Measurements from ENCODE around the gene TMEM117.
"Not testable (repeated sequence)": the region's sequence is repeated elsewhere in the genome, so short reads cannot be mapped to it uniquely, and the experiment has no call there.

The TMEM117 gene

DNA sequence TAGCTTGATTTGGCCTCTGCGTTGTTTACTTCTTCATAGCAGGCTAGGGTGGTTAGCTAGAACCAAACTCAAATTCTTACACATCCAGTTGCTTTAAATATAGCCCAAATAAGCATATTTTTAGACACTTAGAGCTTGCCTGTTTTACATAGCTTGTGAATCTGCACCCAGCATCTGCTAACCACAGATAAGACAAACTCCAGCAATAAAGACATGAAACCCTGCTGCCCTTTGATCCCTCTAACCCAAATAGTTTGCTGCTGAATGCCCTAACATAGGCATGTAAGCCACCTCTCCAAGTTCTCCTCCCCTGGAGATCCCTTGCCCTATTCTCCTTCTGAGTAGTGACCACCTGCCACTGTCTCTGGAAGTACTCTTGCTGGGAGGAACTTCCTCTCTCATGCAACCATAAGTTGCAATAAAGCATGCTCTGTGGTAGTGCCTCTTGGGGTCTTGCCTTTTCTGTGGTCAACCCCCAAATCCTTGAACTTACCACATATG lies 185.6 kb downstream of the TMEM117 start:
- no peak for DNase-seq (ENCODE audit: low read depth in 2 of 2)

DNA sequence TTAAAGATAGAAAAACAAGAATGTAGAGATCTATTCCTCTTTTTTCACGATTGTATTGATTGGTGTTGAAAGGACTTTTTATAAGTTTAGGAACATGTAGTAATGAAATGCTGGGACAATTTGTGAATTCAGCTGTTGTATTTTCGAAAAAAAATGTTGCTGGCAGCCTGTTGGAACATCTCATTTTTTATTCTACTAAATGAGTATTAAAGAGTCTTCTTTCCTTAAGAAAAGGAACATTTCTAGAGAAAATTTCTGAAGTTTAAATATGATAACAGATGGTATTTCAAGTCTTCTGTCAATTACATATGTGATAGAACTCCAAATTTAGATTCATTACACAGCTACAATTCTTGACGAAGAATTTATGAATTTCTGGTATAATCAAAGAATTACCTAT lies 189.6 kb downstream of the TMEM117 start:
- DNase-seq (ENCODE audit: low read depth in 2 of 2), result no peak

DNA sequence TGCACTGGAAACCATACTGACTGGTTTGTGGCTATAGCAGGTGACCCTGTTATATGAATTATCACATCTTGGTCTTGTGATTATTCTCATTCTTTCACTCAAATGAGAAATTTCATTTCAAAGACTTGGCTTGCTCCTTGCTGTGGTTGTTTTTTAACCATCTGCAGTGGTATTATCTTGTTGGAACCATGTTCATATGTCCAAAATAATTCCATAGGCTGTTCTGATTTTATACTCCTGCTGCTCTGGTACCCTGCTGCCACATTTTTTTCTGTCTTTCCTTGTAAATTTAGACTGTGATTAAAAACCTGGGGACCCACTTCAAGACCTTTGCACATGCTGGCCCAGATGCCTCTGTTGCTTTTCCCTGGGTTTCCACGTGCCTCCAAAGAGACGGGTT lies 190.2 kb downstream of the TMEM117 start:
- no peak for DNase-seq (ENCODE audit: low read depth in 2 of 2)

DNA sequence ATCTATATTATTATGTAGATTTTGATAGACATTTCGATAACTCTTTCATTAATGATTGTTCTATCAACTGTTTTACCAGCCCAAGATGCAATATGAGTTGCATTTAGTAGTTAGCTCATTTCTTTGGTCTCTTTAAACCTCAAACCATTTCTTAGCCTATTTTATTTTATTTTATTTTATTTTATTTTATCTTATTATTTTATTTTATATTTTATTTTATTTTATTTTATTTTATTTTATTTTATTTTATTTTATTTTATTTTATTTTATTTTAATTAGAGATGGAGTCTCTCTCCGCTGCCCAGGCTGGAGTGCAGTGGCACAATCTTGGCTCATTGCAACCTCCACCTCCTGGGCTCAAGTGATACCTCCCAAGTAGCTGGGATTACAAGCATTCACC lies 191.0 kb downstream of the TMEM117 start:
- DNase-seq (ENCODE audit: low read depth in 2 of 2), result not testable (repeated sequence)

DNA sequence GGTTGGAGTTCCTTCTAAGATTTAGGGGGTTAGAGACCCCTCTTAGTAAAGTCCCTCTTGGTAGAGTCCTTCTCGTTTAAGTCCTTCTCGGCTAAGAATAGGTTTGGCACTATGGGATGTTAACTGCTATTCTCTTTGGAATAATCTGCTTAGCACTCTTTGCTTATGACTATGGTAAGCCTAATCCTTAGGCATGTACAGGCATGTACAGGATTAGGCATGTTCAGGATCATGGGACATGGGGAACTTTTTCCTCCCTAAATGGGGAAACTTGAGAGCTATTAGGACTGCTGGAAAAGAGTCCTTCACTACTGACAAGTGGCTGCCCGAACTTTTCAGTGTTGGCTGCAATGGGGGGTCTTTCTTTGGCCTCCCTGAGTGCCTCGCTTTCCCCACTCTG lies 193.3 kb downstream of the TMEM117 start:
- no peak for DNase-seq (ENCODE audit: low read depth in 2 of 2)

DNA sequence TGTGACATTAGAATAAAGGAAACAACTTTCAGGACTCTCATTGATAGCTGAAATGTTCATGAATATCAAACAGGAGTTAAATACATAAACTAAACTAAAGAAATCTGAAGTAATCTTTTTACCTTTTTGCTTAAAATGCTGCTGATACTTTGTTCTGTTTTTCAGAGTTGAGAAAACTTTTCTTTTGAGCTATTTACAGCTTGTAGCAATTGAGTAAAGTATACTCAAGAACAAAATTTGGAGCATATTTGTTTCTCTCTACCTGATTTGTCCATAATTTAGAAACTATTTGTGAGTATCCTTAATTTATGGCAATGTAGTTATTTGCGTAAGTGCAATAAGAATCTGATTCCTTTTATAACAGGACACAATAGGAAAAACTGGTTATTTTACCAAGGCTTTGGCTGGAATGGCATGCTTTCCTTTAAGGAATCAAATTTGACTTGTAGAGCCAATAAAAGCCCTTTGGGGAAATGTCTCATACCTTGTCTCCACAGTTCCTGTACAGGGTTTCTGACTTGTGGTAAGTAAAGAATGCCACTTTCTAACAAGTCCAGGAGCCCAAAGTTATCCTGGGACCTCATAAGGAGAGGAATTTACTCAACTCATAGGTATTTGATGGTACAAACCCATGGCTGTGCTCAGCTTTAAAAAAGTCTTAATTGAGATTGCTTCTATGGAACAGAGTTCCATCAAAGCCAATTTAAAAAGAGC lies 195.7 kb downstream of the TMEM117 start:
- no peak for DNase-seq (ENCODE audit: low read depth in 2 of 2)

DNA sequence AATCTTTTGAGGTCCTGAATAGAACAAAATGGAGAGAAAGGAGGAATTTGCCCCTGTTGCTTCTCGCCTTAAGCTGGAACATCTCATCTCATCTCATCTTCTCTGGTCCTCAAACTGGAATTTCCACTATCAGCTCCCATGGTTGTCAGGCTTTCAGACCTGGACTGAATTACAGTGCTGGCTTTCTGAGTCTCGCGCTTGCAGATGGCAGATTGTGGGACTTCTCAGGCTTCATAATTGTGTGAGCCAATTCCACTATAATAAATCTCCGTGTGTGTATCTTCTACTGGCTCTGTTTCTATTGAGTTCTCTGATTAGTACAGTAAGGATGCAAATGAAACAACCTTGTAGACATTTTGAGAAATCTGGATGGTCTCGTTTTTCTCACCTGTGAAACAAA lies 199.0 kb downstream of the TMEM117 start:
- DNase-seq (ENCODE audit: low read depth in 2 of 2), result no peak

DNA sequence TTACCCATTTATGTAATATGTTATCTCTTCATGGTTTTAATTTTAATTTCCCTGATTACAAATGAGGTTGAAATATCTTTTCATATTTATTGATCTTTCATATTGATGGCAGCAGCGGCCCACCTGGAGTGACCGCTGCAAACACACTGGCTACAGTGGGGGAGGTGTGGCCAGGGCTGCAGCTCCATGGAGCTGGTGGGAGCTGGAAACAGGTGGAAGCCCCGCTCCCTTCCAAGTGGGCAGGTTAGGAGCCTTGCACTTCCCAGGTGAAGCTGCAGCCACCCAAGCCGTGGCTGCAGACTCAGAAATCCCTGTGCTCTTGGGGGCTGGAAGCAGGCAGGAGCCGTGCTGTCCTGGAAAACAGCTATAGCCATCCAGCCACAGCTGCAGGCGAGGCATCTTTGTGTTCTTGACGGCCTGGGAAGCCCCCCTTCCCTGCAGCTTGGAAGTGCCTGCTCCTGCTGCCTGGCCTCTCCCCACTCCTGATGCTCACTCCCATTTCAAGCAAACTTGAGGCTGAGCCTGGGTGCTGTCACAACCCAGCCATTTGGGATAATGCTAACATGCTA lies 201.1 kb downstream of the TMEM117 start:
- no peak for DNase-seq (ENCODE audit: low read depth in 2 of 2)

DNA sequence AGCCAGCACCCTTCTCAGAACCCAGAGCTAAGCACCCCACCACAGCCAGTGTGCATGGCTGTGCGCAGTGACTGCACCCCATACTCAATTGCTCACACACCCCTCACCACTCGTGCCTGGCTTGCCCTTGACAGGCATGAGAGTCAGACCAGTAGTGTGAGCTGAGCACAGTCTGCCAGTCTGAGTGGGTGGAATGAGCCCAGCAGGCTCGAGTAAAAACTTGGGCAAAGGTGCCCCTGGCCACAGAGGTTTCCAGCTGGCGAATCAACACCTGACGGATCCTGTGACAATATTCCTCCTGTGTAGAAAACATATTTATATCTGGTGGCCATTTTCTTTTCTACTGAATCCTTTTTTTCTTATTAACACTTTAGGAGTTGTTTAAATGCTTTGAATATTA lies 202.5 kb downstream of the TMEM117 start:
- no peak for DNase-seq (ENCODE audit: low read depth in 2 of 2)

DNA sequence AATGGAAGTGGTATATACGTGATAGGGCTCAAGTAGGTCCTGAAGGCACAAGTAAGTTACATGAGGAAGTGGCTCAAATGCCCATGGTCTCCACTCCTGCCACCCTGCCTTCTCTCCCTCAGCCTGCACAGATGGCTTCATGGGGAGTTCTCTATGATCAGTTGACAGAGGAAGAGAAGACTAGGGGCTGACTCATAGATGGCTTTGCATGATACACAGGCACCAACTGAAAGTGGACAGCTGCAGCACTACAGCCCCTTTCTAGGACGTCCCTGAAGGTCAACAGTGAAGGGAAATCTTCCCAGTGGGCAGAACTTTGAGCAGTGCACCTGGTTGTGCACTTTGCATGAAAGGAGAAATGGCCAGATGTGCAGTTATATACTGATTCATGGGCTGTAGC lies 208.6 kb downstream of the TMEM117 start:
- not testable (repeated sequence) for DNase-seq (ENCODE audit: low read depth in 2 of 2)

DNA sequence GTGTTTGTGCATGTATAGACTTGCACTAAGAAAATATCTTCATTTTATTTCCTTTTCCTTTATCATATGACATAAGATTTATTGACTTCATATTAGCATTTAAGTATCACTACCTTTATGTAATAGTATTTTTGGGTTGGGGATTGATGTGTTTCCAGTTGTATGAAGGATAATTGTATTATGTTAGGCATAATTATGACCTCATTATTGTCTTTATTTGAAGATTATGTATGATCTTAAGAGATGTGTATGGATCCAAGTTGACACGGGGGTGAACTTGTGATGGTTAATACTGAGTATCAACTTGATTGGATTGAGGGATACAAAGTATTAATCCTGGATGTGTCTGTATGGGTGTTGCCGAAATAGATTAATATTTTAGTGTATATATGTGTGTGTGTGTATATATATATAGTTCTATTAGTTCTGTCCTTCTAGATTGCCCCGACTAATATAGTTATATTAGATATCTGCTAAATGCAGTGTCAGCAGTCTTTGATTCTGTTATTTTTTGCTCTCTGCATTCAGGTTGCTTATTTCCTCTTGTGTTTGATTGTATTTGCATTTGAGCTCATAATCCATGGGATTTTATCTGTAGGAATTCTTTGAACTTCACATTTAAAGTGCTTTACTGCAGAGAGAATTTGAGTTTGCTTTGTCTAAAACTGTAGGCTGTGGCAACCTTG lies 211.0 kb downstream of the TMEM117 start:
- no peak for DNase-seq (ENCODE audit: low read depth in 2 of 2)

DNA sequence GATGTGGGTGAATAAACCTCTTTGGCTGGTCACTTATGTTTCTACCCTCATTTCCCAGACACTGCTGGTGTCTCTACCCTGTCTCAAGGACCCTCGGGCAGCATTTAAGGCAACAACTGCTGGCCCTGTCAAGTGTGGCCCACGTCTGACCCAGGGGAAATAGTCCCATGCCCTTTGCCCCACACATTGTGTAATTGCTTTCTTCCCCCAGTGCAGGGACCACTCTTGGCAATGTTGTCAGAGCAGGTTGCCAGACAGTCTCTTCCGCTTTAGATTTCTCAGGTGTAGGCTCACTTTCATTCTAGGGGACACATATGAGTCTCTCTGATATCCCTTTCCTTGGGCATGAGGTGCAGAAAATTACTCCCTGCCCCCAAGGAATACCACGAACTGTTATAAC lies 216.7 kb downstream of the TMEM117 start:
- no peak for DNase-seq (ENCODE audit: low read depth in 2 of 2)

DNA sequence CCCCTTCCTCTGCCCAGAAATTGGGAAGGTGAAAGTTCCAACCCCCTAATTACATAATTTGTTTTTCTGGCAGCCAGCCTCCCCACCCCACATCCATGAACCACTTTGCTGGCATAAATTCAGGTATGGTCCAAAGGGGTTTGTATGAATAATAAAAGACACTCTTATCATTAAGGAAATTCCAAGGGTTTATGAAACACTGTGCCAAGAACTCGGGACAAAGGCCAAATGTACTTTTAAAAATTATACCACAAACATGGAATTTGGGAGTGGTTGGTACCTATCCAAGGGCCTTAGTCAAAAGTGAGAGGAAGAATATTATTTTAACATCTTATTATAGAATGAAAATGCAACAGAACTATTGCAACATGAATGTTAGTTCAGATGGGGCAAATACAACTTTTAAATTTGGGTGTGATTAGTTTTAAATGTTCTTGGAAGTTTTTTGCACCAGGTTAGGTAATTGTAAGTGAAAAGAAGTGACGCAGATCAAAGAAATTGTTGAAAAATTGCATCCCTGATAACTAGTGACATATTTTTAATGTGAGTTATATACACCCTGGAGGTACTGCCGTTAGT lies 217.8 kb downstream of the TMEM117 start:
- DNase-seq (ENCODE audit: low read depth in 2 of 2), result no peak

DNA sequence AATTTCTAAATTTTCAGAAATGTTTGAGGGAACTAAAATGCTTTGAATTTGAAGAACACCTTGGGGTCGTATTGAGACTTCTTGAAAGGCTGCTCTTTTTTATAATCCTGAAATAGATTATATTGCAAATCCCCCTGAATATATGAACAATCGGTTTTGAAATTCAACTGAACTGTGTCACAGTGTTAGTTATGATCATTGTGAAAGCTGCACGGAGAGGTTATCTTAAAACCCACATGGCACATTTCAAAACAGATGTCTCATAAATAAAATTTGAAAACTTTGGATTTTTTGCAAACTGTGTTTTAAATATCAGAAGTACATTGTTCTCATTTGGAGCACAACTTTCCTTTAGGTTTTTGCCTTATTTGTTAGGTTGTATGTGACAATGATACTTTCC lies 218.4 kb downstream of the TMEM117 start:
- DNase-seq (ENCODE audit: low read depth in 2 of 2), result no peak

DNA sequence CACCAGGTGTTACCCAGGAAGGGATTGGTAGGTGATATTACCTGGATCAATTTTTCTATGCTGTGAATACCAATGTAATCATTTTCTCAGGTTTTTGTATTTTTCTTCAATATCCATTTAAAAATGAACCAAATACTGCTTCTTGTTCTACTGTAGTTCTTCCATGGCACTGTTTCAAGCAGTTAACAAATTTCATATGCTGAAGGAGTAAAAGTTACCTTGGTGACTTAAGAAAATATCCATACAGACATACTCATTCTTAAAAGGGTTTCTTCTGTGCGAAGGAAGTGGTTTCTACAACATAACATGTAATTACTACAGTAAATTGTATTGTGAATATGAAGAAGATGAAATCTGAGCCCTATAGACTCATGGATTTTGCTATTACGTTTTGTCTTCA lies 222.5 kb downstream of the TMEM117 start:
- no peak for DNase-seq (ENCODE audit: low read depth in 2 of 2)

DNA sequence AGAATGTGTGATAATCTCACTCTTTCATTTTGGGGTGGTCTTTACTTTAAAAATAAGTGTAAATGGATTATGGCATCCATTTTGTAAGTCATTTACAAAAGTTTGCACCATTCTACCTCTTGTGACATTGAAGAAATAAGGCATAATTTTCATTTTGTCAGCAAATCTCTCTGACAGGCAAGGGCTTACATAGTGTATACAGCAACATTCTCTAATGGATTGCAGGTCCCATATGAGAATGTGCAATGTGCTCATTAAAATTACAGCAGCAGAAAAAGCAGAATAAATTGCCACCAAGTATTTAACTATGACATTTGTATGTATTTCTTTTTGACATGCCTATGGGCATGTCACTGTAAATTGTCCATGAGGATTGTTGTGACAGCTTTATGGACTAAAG lies 223.6 kb downstream of the TMEM117 start:
- DNase-seq (ENCODE audit: low read depth in 2 of 2), result no peak

DNA sequence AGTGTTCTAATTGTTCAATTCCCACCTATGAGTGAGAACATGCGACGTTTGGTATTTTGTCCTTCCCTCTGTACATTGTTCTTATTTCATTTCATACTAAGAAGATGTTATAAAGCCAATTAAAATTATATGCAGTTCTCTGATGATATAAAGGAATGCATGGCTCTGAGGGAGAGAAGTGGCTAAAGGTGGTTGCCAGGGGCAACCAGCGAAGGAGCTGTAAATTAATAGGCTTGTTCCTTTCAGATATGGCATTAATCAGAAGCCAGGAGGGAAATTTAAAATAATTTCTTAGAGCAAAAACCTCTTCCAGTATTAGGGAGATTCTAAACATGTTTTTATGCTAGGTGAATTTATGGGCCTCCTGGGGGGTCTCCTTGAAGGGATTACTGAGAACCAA lies 227.8 kb downstream of the TMEM117 start:
- no peak for DNase-seq (ENCODE audit: low read depth in 2 of 2)

DNA sequence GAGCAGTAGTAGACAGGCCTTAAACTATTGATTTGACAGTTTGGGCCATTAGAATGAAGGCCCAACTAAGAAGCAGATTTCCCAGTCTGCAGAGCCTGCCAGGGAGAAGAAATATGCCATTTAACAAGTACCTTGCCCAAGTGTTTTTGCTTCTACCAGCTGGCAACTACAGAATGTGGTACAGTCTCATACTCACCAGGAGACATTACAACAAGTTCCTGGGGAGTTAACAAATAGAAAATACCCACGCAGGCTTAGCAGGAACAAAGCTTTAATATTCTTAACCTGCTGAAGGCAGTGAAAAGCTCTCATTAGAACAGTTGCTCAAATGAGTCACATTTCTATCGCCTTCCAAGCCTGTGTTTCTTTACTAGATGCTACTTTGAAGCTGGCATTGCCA lies 241.0 kb downstream of the TMEM117 start:
- DNase-seq (ENCODE audit: low read depth in 2 of 2), result no peak

DNA sequence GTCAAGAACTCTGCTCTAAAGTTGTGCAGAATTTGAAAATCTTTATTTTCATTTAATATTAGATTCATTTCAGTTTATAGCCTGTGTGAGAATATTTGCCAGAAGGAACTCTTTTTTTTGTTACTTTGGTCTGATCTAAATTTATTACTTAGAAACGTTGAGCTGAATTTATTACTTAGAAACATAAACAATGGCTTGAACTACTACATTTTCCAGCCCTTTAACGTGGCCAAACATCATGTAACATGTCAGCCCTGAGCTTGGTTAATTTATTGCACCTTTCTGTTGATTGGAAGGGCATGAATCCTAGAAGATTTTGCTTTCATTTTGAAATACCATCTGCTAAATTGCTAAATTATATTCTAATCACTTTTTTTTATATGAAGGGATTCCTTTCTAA lies 241.4 kb downstream of the TMEM117 start:
- DNase-seq (ENCODE audit: low read depth in 2 of 2), result no peak

DNA sequence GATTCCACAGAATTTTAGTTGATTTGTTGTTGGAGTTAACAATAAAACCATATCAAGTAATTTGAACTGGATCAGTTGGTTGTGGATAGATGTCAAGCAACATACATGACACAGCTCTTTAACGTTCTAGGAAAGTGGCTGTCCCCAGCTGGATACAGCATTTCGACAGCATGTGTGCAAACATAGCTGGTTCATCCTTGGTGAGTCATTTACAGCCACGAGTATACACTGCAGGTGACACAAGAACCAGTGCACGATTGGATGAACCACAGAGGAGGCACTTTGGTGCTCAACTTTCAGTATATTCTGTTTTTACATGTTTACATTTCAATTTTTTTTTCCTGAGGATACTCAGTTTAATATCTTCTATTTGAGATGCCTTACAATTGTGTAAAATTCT lies 242.4 kb downstream of the TMEM117 start:
- DNase-seq (ENCODE audit: low read depth in 2 of 2), result no peak

DNA sequence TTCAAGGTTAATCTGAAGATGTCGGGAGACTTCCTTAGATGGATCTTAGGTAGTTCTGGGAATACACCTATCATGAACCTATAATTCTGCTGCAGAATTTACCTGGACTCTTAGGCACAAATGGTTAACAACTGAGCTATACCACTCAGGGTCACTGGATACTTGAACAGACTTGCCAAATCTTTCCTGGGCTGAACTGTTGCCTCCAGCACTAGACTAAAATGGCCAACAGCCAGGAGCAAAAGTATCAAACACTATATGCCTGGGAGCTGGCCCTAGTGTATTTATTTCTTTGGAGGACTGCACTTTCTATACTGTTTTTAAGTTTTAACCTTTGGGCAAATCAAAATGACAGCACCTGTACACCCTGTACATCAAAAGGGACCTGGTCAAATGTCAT lies 252.8 kb downstream of the TMEM117 start:
- DNase-seq (ENCODE audit: low read depth in 2 of 2), result no peak

DNA sequence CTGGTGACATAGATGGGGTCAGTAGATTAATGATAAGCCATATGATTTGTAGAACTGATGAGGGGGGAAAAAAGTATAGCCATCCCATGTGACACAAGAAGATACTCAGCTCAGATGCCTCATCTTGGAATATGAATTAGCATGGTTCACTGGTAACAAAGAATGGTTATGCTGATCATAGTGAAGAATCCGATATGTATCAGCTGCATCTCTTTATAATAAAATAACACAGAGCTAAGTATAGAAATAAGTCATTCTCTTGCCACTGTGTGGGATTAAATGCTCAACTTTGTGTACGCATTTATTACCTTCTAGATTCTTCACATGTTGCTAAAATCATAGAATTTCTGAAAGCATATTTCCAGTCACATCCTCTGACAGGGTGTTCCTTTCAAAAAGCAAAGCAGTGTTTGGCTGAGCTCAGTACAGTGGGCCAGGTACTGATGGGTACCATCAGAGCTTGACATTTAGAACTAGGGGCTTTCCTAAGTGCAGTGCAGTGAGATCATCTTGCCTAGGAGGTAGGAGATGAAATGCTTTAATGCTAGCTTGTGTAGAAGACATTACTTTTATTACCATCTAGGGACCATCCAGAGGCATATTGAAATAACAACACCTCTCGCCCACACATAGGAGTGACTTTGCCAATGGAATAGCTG lies 256.2 kb downstream of the TMEM117 start:
- DNase-seq (ENCODE audit: low read depth in 2 of 2), result no peak
